HepG2 (cell line): ENCODE results near the gene ZNF554. TPM values are rescaled to one million over a fixed set of nuclear protein-coding genes. Genes with fewer than 3 reads are reported as not detected.

Source experiments
- AKNA ChIP-seq: sonication (generic); formaldehyde crosslinking; IDR thresholded peaks from 2 replicates; pipeline ENCODE4 v1.4.0; 2020; ENCODE audit warnings: missing genetic modification reagents, borderline replicate concordance
- ARID5B ChIP-seq: IDR thresholded peaks from 2 replicates; pipeline ENCODE4 v1.4.0; 2020; ENCODE audit warnings: mild to moderate bottlenecking, missing genetic modification reagents
- ASH2L ChIP-seq: fragments of 300-600, 200-600 bp; sonication (generic); IDR thresholded peaks from 2 replicates; pipeline ENCODE4 v1.7.0; 2017; ENCODE audit warnings: low read depth, mild to moderate bottlenecking, moderate library complexity, mixed read lengths, low read length; ENCODE audit not compliant: insufficient read length
- DNMT1 ChIP-seq: sonication (generic); formaldehyde crosslinking; IDR thresholded peaks from 2 replicates; pipeline ENCODE4 v1.5.1; 2020; ENCODE audit warnings: mild to moderate bottlenecking, missing genetic modification reagents
- E2F1 ChIP-seq: sonication (generic); formaldehyde crosslinking; IDR thresholded peaks from 2 replicates; pipeline ENCODE4 v1.5.0; 2020; ENCODE audit warnings: missing genetic modification reagents
- FOSL1 ChIP-seq: sonication (generic); formaldehyde crosslinking; IDR thresholded peaks from 2 replicates; pipeline ENCODE4 v1.9.0; 2021; ENCODE audit warnings: missing genetic modification reagents, borderline replicate concordance
- HBP1 ChIP-seq: IDR thresholded peaks from 2 replicates; pipeline ENCODE4 v1.6.1; 2016; ENCODE audit warnings: low read depth, control low read depth
- KAT2B ChIP-seq: fragments of 150-350 bp; IDR thresholded peaks from 2 replicates; pipeline ENCODE4 v1.6.1; 2014; ENCODE audit warnings: low read depth, low read length, borderline replicate concordance
- MEIS2 ChIP-seq: sonication (generic); formaldehyde crosslinking; IDR thresholded peaks from 2 replicates; pipeline ENCODE4 v1.9.0; 2021; ENCODE audit warnings: mild to moderate bottlenecking, missing genetic modification reagents
- SAP130 ChIP-seq: IDR thresholded peaks from 2 replicates; pipeline ENCODE4 v1.6.1; 2016; ENCODE audit warnings: low read depth
- SRSF4 ChIP-seq: fragments of 200-400 bp; formaldehyde crosslinking; IDR thresholded peaks from one replicate; pipeline ENCODE4 v1.6.1; 2018; ENCODE audit warnings: mild to moderate bottlenecking, low read depth, low read length, moderate library complexity; ENCODE audit not compliant: poor library complexity, severe bottlenecking
- ZNF143 ChIP-seq: sonication (generic); formaldehyde crosslinking; IDR thresholded peaks from 2 replicates; pipeline ENCODE4 v1.4.0; 2020; ENCODE audit warnings: missing genetic modification reagents
- ZNF180 ChIP-seq: sonication (generic); formaldehyde crosslinking; IDR thresholded peaks from 2 replicates; pipeline ENCODE4 v1.4.0; 2020; ENCODE audit warnings: low read depth, missing genetic modification reagents, borderline replicate concordance
- ZNF607 ChIP-seq: sonication (generic); formaldehyde crosslinking; IDR thresholded peaks from 2 replicates; pipeline ENCODE4 v1.5.1; 2020; ENCODE audit warnings: missing genetic modification reagents, mild to moderate bottlenecking, borderline replicate concordance
- ZNF761 ChIP-seq: sonication (generic); formaldehyde crosslinking; conservative IDR thresholded peaks from 2 replicates; pipeline ENCODE4 v1.4.0; 2020; ENCODE audit warnings: mild to moderate bottlenecking, missing genetic modification reagents
- ZSCAN30 ChIP-seq: sonication (generic); formaldehyde crosslinking; IDR thresholded peaks from 2 replicates; pipeline ENCODE4 v1.5.0; 2020; ENCODE audit warnings: mild to moderate bottlenecking, missing genetic modification reagents
- polyA plus RNA-seq, 8 experiments: library from polyadenylated mRNA; depleted of rRNA in 3 of 8; stranded (reverse) in 7 of 8; unstranded in 1 of 8; fragments of >200 nt; fragmentation: Illumina TruSeq in 4 of 8; extraction: Trizol in 4 of 8; gene quantifications; 2 replicates each; pipeline versions ENCODE4 v1.2.1 to v1.2.3, GENCODE V29; 2011 to 2016; ENCODE audit warnings: low read depth in 4 of 8, missing spikeins in 1 of 8, mixed read lengths in 1 of 8; ENCODE audit not compliant: insufficient read depth in 1 of 8
- total RNA-seq, 5 experiments: library from RNA; depleted of rRNA; stranded (reverse); fragments of >200 nt; fragmentation: Illumina TruSeq; extraction: Trizol; gene quantifications; 2 replicates each; pipeline ENCODE4 v1.2.3, GENCODE V29; 2016; ENCODE audit warnings: low read depth in 1 of 5

ZNF554 gene
- total and polyA plus RNA-seq, 2 of the 13 experiments (the other 11 are each of a cell fraction or from before 2014, with no cell fraction given): 2.2 to 2.7 TPM

- TF ChIP-seq ASH2L (peak; percentile 39), ZSCAN30 (CRISPR knock-in tag) (no peak), ZNF180 (CRISPR knock-in tag) (no peak), AKNA (no peak), FOSL1 (CRISPR knock-in tag) (no peak), ARID5B (peak; percentile 36), ZNF761 (CRISPR knock-in tag) (0 out of 2 replicates have a peak, but pooled peaks have one; percentile 45), SRSF4 (no peak), KAT2B (no peak), HBP1 (CRISPR knock-in tag) (peak; percentile 98), ZNF143 (CRISPR knock-in tag) (peak; percentile 85), ZNF607 (CRISPR knock-in tag) (0 out of 2 replicates have a peak, but pooled peaks have one; percentile 61), E2F1 (CRISPR knock-in tag) (no peak), SAP130 (peak; percentile 96), MEIS2 (peak; percentile 27; the same call in 1 of the 2 replicates), DNMT1 (CRISPR knock-in tag) (0 out of 2 replicates have a peak, but pooled peaks have one; percentile 59)
Observed at GRCh38 chr19:2785244-2785997, 34.2 kb upstream of the ZNF554 start, which contains the start of gene THOP1 (continued).
